A549 (cell line): ENCODE data around the gene PITPNM3. TPM values are rescaled to one million over a fixed set of nuclear protein-coding genes. Genes with fewer than 3 reads are reported as not detected.

Source experiments
- ATAC-seq, 2 experiments: fragments of 200-7000 bp in 1 of 2; fragments of >200 bp in 1 of 2; cut with Nextera tagmentation in 1 of 2; cut with Tn5 transposase in 1 of 2; 3 replicates each; pipeline versions ENCODE4 v1.8.0 to v1.9.1; 2018 to 2020; ENCODE audit warnings: mild to moderate bottlenecking in 1 of 2, moderate library complexity in 1 of 2
- CTCF ChIA-PET: fragments of 300-600 bp; sonication (Branson Sonifier 250); formaldehyde crosslinking; extraction: SDS; loops from one replicate; lab custom pipeline; 2021; ENCODE audit warnings: antibody characterized with exemption, inconsistent platforms; lab: Yijun Ruan, JAX
- POLR2A ChIA-PET: fragments of 350-600 bp; formaldehyde crosslinking; extraction: SDS; loops from one replicate; lab custom pipeline; 2021; ENCODE audit warnings: antibody characterized with exemption, inconsistent platforms; lab: Yijun Ruan, JAX
- DNase-seq, 2 experiments: peaks; one replicate each; pipeline versions ENCODE4 v3.0.0 to v3.0.0-alpha.2; 2011 to 2016; ENCODE audit warnings: low read depth in 1 of 2, low spot score in 1 of 2
- FAIRE-seq: peaks from 2 replicates; lab custom pipeline; 2011; peaks lifted over from hg19 to GRCh38; lab: Jason Lieb, UNC
- H3K27ac ChIP-seq, 2 experiments: fragments of >200 bp; sonication (Bioruptor Twin); formaldehyde crosslinking; 3 replicates each; pipeline ENCODE4 v1.5.1; 2016 to 2017
- H3K4me1 ChIP-seq: fragments of >200 bp; sonication (Bioruptor Twin); formaldehyde crosslinking; 3 replicates; pipeline ENCODE4 v1.6.1; 2016
- H3K4me2 ChIP-seq: fragments of >200 bp; sonication (Bioruptor Twin); formaldehyde crosslinking; 3 replicates; pipeline ENCODE4 v1.6.1; 2016
- H3K4me3 ChIP-seq: fragments of >200 bp; sonication (Bioruptor Twin); formaldehyde crosslinking; 3 replicates; pipeline ENCODE4 v1.5.1; 2016
- H3K9me3 ChIP-seq: fragments of >200 bp; sonication (Bioruptor Twin); formaldehyde crosslinking; 3 replicates; pipeline ENCODE4 v1.6.1; 2016
- CBX8 ChIP-seq: fragments of 200-600 bp; sonication (generic); IDR thresholded peaks from 2 replicates; pipeline ENCODE4 v1.6.1; 2016
- CTCF ChIP-seq: fragments of >200 bp; sonication (Bioruptor Twin); formaldehyde crosslinking; IDR thresholded peaks from 3 replicates; pipeline ENCODE4 v1.5.1; 2016
- EHF ChIP-seq: fragments of 250-450 bp; sonication (Bioruptor Pico); IDR thresholded peaks from 2 replicates; pipeline ENCODE4 v1.5.0; 2020; ENCODE audit warnings: mild to moderate bottlenecking
- EHMT2 ChIP-seq: fragments of 200-600 bp; sonication (generic); IDR thresholded peaks from 2 replicates; pipeline ENCODE4 v1.6.1; 2016; ENCODE audit warnings: antibody characterized with exemption, low read depth, mild to moderate bottlenecking, moderate library complexity
- FOSB ChIP-seq: fragments of 250-450 bp; sonication (Bioruptor Pico); IDR thresholded peaks from 2 replicates; pipeline ENCODE4 v1.5.0; 2020; ENCODE audit warnings: mild to moderate bottlenecking, moderate library complexity
- HDAC2 ChIP-seq: fragments of 200-600 bp; sonication (generic); IDR thresholded peaks from 2 replicates; pipeline ENCODE4 v1.6.1; 2016
- HES2 ChIP-seq: fragments of >200 bp; sonication (Bioruptor Twin); formaldehyde crosslinking; IDR thresholded peaks from 2 replicates; pipeline ENCODE4 v1.6.1; 2016
- HEYL ChIP-seq: fragments of 250-450 bp; sonication (Bioruptor Pico); IDR thresholded peaks from 2 replicates; pipeline ENCODE4 v1.8.0; 2021; ENCODE audit warnings: mild to moderate bottlenecking, moderate library complexity
- HOXA7 ChIP-seq: fragments of 250-450 bp; sonication (Bioruptor Pico); IDR thresholded peaks from 2 replicates; pipeline ENCODE4 v1.5.0; 2020; ENCODE audit warnings: mild to moderate bottlenecking, moderate library complexity
- HOXB13 ChIP-seq: fragments of 250-450 bp; sonication (Bioruptor Pico); IDR thresholded peaks from 2 replicates; pipeline ENCODE4 v1.5.0; 2020; ENCODE audit warnings: low read depth, mild to moderate bottlenecking, moderate library complexity
- JUNB ChIP-seq: fragments of >200 bp; sonication (Bioruptor Twin); formaldehyde crosslinking; IDR thresholded peaks from 2 replicates; pipeline ENCODE4 v1.6.1; 2016
- KDM1A ChIP-seq: fragments of 200-600 bp; sonication (generic); IDR thresholded peaks from 2 replicates; pipeline ENCODE4 v1.6.1; 2016; ENCODE audit warnings: low read depth, mild to moderate bottlenecking
- KDM5A ChIP-seq: fragments of 200-600 bp; sonication (generic); IDR thresholded peaks from 2 replicates; pipeline ENCODE4 v1.6.1; 2016; ENCODE audit warnings: antibody characterized with exemption, mild to moderate bottlenecking
- MAZ ChIP-seq: fragments of 150-350 bp; IDR thresholded peaks from 2 replicates; pipeline ENCODE4 v1.6.1; 2014; ENCODE audit warnings: antibody characterized with exemption, low read depth, low read length, borderline replicate concordance
- NFE2L2 ChIP-seq: fragments of 150-350 bp; conservative IDR thresholded peaks from 2 replicates; pipeline ENCODE4 v1.6.1; 2014; ENCODE audit warnings: low read length
- NPAS2 ChIP-seq: fragments of 250-450 bp; sonication (Bioruptor Pico); IDR thresholded peaks from 2 replicates; pipeline ENCODE4 v1.8.0; 2022; ENCODE audit warnings: mild to moderate bottlenecking, moderate library complexity, borderline replicate concordance
- POLR2AphosphoS2 ChIP-seq: conservative IDR thresholded peaks from 2 replicates; pipeline ENCODE4 v1.6.1; 2012; ENCODE audit warnings: low read length, improper control_type of control experiment, inconsistent platforms
- RARB ChIP-seq: fragments of 250-450 bp; sonication (Bioruptor Pico); IDR thresholded peaks from 2 replicates; pipeline ENCODE4 v1.8.0; 2021; ENCODE audit warnings: mild to moderate bottlenecking, moderate library complexity
- RCOR1 ChIP-seq: fragments of 150-350 bp; IDR thresholded peaks from 2 replicates; pipeline ENCODE4 v1.6.1; 2014; ENCODE audit warnings: antibody characterized with exemption, low read length, low read depth
- REST ChIP-seq: fragments of 200-600 bp; sonication (generic); IDR thresholded peaks from 2 replicates; pipeline ENCODE4 v1.6.1; 2016; ENCODE audit warnings: antibody characterized with exemption, mild to moderate bottlenecking, moderate library complexity
- TFCP2L1 ChIP-seq: fragments of 250-450 bp; sonication (Bioruptor Pico); IDR thresholded peaks from 2 replicates; pipeline ENCODE4 v1.5.0; 2021; ENCODE audit warnings: mild to moderate bottlenecking
- TP53 ChIP-seq: fragments of 250-450 bp; sonication (Bioruptor Pico); IDR thresholded peaks from 2 replicates; pipeline ENCODE4 v1.5.0; 2021; ENCODE audit warnings: mild to moderate bottlenecking, moderate library complexity
- ZSCAN20 ChIP-seq: fragments of 250-450 bp; sonication (Bioruptor Pico); IDR thresholded peaks from 2 replicates; pipeline ENCODE4 v1.8.0; 2022; ENCODE audit warnings: mild to moderate bottlenecking, moderate library complexity
- WGBS: methylation state at CpG from one replicate; pipeline ENCODE4 v1.1.6; 2017; ENCODE audit errors: missing lambda C conversion rate; 5-methylcytosine and 5-hydroxymethylcytosine counted together
- polyA plus RNA-seq, 4 experiments: library from polyadenylated mRNA; depleted of rRNA in 3 of 4; stranded (reverse); fragments of >200 nt; fragmentation: RNase III in 1 of 4; extraction: RNeasy Plus Mini Kit Qiagen cat#74134 plus additional on column Dnase treatment in 1 of 4; gene quantifications; 2 replicates in 3 of 4; 3 replicates in 1 of 4; pipeline ENCODE4 v1.2.3, GENCODE V29; 2011 to 2017
- TF ChIP-seq, protein P1 (sequence below): IDR thresholded peaks from 2 replicates; pipeline ENCODE4 v1.6.1; 2012
- TF ChIP-seq, protein P2 (sequence below): IDR thresholded peaks from 2 replicates; pipeline ENCODE4 v1.6.1; 2012; ENCODE audit warnings: low read depth, borderline replicate concordance
- TF ChIP-seq, protein P3 (sequence below): fragments of 150-350 bp; IDR thresholded peaks from 2 replicates; pipeline ENCODE4 v1.6.1; 2014; ENCODE audit warnings: low read depth, mild to moderate bottlenecking, low read length

Gene PITPNM3
- polyA plus RNA-seq, 2 of the 4 experiments (the other 2 are of a cell fraction) = 0.80 to 2.2 TPM

GRCh38 chr17:6592173-6592572, 35.8 kb upstream of the PITPNM3 start (continued):
- TF ChIP-seq REST (no peak), KDM1A (no peak), RCOR1 (no peak), ZSCAN20 (CRISPR knock-in tag) (no peak), FOSB (no peak)
- TF ChIP-seq, protein P1, sequence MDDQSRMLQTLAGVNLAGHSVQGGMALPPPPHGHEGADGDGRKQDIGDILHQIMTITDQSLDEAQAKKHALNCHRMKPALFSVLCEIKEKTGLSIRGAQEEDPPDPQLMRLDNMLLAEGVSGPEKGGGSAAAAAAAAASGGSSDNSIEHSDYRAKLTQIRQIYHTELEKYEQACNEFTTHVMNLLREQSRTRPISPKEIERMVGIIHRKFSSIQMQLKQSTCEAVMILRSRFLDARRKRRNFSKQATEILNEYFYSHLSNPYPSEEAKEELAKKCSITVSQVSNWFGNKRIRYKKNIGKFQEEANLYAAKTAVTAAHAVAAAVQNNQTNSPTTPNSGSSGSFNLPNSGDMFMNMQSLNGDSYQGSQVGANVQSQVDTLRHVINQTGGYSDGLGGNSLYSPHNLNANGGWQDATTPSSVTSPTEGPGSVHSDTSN = no peak

GRCh38 chr17:6591599-6592158, 35.3 kb upstream of the PITPNM3 start:
- CTCF ChIA-PET = interaction anchor here (0.8 to 8.6 kb wide), 5 partner anchors 24 to 119 kb away, joined by 3 to 68 read pairs (median 3); no protein-coding TSS in a partner anchor
- H3K27ac ChIP-seq = peak overlapping the region; percentile 90 to 98
- peak overlapping the region; percentile 29; the same call in 2 of the 3 replicates for H3K4me3 ChIP-seq
- H3K4me2 ChIP-seq = peak overlapping the region; percentile 86
- ATAC-seq = peak; percentile 85 to 86
- POLR2A ChIA-PET = interaction anchor here (1.5 kb wide), 1 partner anchor 14 kb away, joined by 3 read pairs; no protein-coding TSS in a partner anchor
- H3K4me1 ChIP-seq = peaks cover 29% of the 10 kb centered on the region
- FAIRE-seq = no peak
- no peaks in the 10 kb centered on the region for H3K9me3 ChIP-seq
- peak; percentile 38 to 79 for DNase-seq
- 2% methylated on average over 7 of the region's 7 CpGs for WGBS
- TF ChIP-seq HOXA7 (CRISPR knock-in tag) = no peak
- TF ChIP-seq TP53 = no peak
- TF ChIP-seq, protein P2, sequence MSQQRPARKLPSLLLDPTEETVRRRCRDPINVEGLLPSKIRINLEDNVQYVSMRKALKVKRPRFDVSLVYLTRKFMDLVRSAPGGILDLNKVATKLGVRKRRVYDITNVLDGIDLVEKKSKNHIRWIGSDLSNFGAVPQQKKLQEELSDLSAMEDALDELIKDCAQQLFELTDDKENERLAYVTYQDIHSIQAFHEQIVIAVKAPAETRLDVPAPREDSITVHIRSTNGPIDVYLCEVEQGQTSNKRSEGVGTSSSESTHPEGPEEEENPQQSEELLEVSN = peak; percentile 70; the same call in 1 of the 2 replicates
- peak; percentile 64; the same call in 1 of the 2 replicates for TF ChIP-seq EHF
- no peak for TF ChIP-seq POLR2AphosphoS2
- TF ChIP-seq REST = no peak
- TF ChIP-seq NFE2L2 = no peak
- TF ChIP-seq MAZ = no peak
- no peak for TF ChIP-seq TFCP2L1 (CRISPR knock-in tag)
- no peak for TF ChIP-seq ZSCAN20 (CRISPR knock-in tag)
- no peak for TF ChIP-seq HDAC2
- TF ChIP-seq EHMT2 = no peak
- TF ChIP-seq RARB (CRISPR knock-in tag) = no peak
- TF ChIP-seq, protein P3, sequence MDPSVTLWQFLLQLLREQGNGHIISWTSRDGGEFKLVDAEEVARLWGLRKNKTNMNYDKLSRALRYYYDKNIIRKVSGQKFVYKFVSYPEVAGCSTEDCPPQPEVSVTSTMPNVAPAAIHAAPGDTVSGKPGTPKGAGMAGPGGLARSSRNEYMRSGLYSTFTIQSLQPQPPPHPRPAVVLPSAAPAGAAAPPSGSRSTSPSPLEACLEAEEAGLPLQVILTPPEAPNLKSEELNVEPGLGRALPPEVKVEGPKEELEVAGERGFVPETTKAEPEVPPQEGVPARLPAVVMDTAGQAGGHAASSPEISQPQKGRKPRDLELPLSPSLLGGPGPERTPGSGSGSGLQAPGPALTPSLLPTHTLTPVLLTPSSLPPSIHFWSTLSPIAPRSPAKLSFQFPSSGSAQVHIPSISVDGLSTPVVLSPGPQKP = no peak
- 0 out of 2 replicates have a peak, but pooled peaks have one; percentile 55 for TF ChIP-seq HOXB13
- TF ChIP-seq CBX8 = no peak
- TF ChIP-seq CTCF = no peak
- no peak for TF ChIP-seq KDM5A
- no peak for TF ChIP-seq HES2
- peak; percentile 60 for TF ChIP-seq JUNB
- TF ChIP-seq RCOR1 = no peak
- no peak for TF ChIP-seq HEYL
- TF ChIP-seq NPAS2 (CRISPR knock-in tag) = no peak
